RWPE1 (cell line): Measurements from ENCODE around the gene ACTN2.

Experiments
- CTCF ChIA-PET: fragments of 350-600 bp; sonication (Branson Sonifier 250); formaldehyde crosslinking; extraction: SDS; loops from one replicate; lab custom pipeline; 2021; lab: Yijun Ruan, JAX
- POLR2A ChIA-PET: fragments of 400-600 bp; formaldehyde crosslinking; extraction: SDS; loops from one replicate; lab custom pipeline; 2020; ENCODE audit warnings: antibody characterized with exemption; ENCODE audit not compliant: low non-redundant PET; lab: Yijun Ruan, JAX
- DNase-seq: peaks from one replicate; pipeline ENCODE4 v3.0.0; 2012; ENCODE audit warnings: low spot score
- H3K27ac ChIP-seq: fragments of 450-650 bp; 2 replicates; pipeline ENCODE4 v1.5.1; 2017
- TF ChIP-seq, protein P1 (sequence below): fragments of 450-650 bp; conservative IDR thresholded peaks from 2 replicates; pipeline ENCODE4 v1.5.1; 2017; ENCODE audit warnings: low read depth, mild to moderate bottlenecking

The ACTN2 gene

DNA sequence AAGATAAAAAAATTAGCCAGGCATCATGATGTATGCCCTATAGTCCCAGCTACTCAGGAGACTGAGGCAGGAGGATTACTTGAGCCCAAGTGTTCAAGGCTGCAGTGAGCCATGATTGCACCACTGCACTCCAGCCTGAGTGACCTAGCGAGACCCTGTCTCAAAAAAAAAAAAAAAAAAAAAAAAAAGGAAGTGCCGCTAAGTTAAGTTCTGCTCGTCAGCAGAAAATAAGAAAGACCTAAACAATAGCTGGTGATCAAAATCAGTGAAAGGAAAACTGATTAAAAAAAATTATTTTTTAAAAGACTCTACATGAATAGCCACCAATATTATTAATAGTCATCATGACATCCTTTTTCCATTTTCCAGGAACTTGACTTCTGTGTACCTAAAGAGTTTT, 64.6 kb downstream of the ACTN2 start:
- H3K27ac ChIP-seq: no peak overlapping the region
- CTCF ChIA-PET: interaction anchor here (0.5 kb wide), 1 partner anchor 300 kb away, joined by 4 read pairs; no protein-coding TSS in a partner anchor
- TF ChIP-seq, protein P1, sequence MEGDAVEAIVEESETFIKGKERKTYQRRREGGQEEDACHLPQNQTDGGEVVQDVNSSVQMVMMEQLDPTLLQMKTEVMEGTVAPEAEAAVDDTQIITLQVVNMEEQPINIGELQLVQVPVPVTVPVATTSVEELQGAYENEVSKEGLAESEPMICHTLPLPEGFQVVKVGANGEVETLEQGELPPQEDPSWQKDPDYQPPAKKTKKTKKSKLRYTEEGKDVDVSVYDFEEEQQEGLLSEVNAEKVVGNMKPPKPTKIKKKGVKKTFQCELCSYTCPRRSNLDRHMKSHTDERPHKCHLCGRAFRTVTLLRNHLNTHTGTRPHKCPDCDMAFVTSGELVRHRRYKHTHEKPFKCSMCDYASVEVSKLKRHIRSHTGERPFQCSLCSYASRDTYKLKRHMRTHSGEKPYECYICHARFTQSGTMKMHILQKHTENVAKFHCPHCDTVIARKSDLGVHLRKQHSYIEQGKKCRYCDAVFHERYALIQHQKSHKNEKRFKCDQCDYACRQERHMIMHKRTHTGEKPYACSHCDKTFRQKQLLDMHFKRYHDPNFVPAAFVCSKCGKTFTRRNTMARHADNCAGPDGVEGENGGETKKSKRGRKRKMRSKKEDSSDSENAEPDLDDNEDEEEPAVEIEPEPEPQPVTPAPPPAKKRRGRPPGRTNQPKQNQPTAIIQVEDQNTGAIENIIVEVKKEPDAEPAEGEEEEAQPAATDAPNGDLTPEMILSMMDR: no peak
- POLR2A ChIA-PET: no interaction called here
- no peak for DNase-seq

GRCh38 chr1:236751385-236751784, 65.1 kb downstream of the ACTN2 start:
- TF ChIP-seq, protein P1: no peak
- CTCF ChIA-PET: interaction anchor here (0.5 kb wide), 1 partner anchor 300 kb away, joined by 4 read pairs; no protein-coding TSS in a partner anchor
- no peak for DNase-seq
- POLR2A ChIA-PET: no interaction called here
- H3K27ac ChIP-seq: no peak overlapping the region

DNA sequence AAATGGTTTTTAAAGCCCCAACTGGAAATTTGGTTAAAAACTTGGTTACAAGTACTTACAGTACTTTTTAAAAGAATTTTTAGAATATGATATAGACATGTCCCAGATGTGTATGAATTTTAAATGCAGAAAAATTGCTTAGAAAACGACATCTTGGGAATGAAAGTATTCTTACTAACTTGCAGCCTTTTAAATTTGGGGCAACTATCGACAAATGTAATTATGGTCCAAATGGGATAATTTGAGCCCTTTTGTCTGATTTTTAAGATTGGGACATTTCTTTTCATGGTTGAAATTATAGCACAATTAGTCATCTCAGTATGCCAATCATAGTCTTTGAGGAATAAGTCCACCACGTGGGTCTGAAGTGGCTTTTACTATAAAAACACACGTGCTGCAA, 65.6 kb downstream of the ACTN2 start:
- ChIA-PET POLR2A (interaction anchor here (0.6 kb wide), 1 partner anchor 596 kb away, joined by 6 read pairs; no protein-coding TSS in a partner anchor), CTCF (no interaction called here)
- no peak for DNase-seq
- TF ChIP-seq, protein P1: no peak
- no peak overlapping the region for H3K27ac ChIP-seq

DNA sequence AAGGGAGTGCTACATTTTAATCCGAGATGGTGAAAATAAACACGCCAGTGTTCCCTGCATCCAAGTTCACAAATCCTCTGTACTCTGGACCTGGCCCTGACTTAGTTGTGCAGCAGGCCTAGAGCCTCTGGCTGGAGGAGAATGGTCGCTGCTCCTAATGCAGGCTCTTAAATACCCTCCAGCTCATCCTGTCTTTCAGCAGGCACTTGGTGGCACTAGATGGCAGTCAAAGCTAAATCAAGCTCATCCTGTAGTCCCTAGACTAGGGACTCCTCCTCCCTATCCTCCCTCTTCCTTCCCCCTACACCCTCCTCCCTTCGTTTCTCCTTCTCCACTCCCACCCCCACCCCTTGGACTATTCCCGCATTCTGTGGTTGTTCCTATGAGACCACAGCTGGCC, 67.2 kb downstream of the ACTN2 start:
- TF ChIP-seq, protein P1: no peak
- no peak for DNase-seq
- no peak overlapping the region for H3K27ac ChIP-seq
- ChIA-PET CTCF (no interaction called here), POLR2A (no interaction called here)

GRCh38 chr1:236753964-236754363, 67.7 kb downstream of the ACTN2 start:
- DNase-seq: no peak
- H3K27ac ChIP-seq: no peak overlapping the region

GRCh38 chr1:236754525-236755210, 68.4 kb downstream of the ACTN2 start:
- ChIA-PET POLR2A (no interaction called here), CTCF (no interaction called here)
- no peak for DNase-seq
- TF ChIP-seq, protein P1: no peak
- no peak overlapping the region for H3K27ac ChIP-seq

More at GRCh38 chr1:236753964-236754363, 67.7 kb downstream of the ACTN2 start:
- ChIA-PET POLR2A (no interaction called here), CTCF (no interaction called here)
- TF ChIP-seq, protein P1: no peak
